Stimulated activated CD8-positive, alpha-beta memory T cell treated with anti-CD3 and anti-CD28 coated beads, Interleukin-7, amount 100 ng/mL, for 1 hour (primary cell): ENCODE data around the gene TBC1D22A.
A peak's percentile ranks its signal among the peaks of the same experiment; 100 is the strongest.

Source experiments
- DNase-seq, 2 donors: peaks; one replicate each; pipeline ENCODE4 v3.0.0-alpha.2; 2020; ENCODE audit warnings: low read depth in 2 of 2

The TBC1D22A gene

GRCh38 chr22:46795140-46795539 is 32.7 kb downstream of the TBC1D22A start:
- no peak for DNase-seq

GRCh38 chr22:46795845-46796565 is 33.6 kb downstream of the TBC1D22A start:
- DNase-seq = no peak

- DNase-seq = no peak
Measured at GRCh38 chr22:46796566-46797195, 34.2 kb downstream of the TBC1D22A start.

- DNase-seq = no peak
Measured at GRCh38 chr22:46797355-46797754, 34.9 kb downstream of the TBC1D22A start.

- DNase-seq = no peak
Measured at GRCh38 chr22:46798041-46798365, 35.6 kb downstream of the TBC1D22A start.

- DNase-seq = peak; percentile 55 to 57
Measured at GRCh38 chr22:46798366-46799350, 36.2 kb downstream of the TBC1D22A start.

- no peak for DNase-seq
Measured at GRCh38 chr22:46799626-46800025, 37.2 kb downstream of the TBC1D22A start.

- no peak for DNase-seq
Measured at GRCh38 chr22:46800102-46800857, 37.8 kb downstream of the TBC1D22A start.

GRCh38 chr22:46801331-46801811 is 38.9 kb downstream of the TBC1D22A start:
- DNase-seq = no peak

- DNase-seq = no peak
Measured at GRCh38 chr22:46801826-46802607, 39.6 kb downstream of the TBC1D22A start.

GRCh38 chr22:46802608-46803027 is 40.2 kb downstream of the TBC1D22A start:
- no peak for DNase-seq

GRCh38 chr22:46803031-46803880 is 40.8 kb downstream of the TBC1D22A start:
- DNase-seq = peak; percentile 46 to 53

GRCh38 chr22:46803936-46804335 is 41.5 kb downstream of the TBC1D22A start:
- DNase-seq = no peak

GRCh38 chr22:46806794-46807193 is 44.3 kb downstream of the TBC1D22A start:
- no peak for DNase-seq

GRCh38 chr22:46807458-46807857 is 45.0 kb downstream of the TBC1D22A start:
- DNase-seq = no peak

GRCh38 chr22:46809153-46809885 is 46.9 kb downstream of the TBC1D22A start:
- DNase-seq = no peak

GRCh38 chr22:46810856-46811786 is 48.7 kb downstream of the TBC1D22A start:
- no peak for DNase-seq

- no peak for DNase-seq
Measured at GRCh38 chr22:46812034-46812605, 49.7 kb downstream of the TBC1D22A start.
